NCI-H1092 (cell line): ENCODE data around the gene PHACTR3.

Experiments
- DNase-seq: peaks from one replicate; lab custom pipeline; 2025; lab: John Stamatoyannopoulos, UW

Gene PHACTR3

GRCh38 chr20:59646487-59646886, 42.1 kb downstream of the PHACTR3 start:
- DNase-seq: no peak

GRCh38 chr20:59647271-59647670, 42.9 kb downstream of the PHACTR3 start:
- DNase-seq: no peak

- no peak for DNase-seq
These were observed 44.2 kb downstream of the PHACTR3 start for GRCh38 chr20:59648466-59649070.

- no peak for DNase-seq
These were observed 46.1 kb downstream of the PHACTR3 start for GRCh38 chr20:59650418-59650817.

- DNase-seq: no peak
These were observed 48.0 kb downstream of the PHACTR3 start for GRCh38 chr20:59652381-59652780.

GRCh38 chr20:59656417-59656816, 52.1 kb downstream of the PHACTR3 start:
- DNase-seq: no peak

GRCh38 chr20:59657459-59658046, 53.2 kb downstream of the PHACTR3 start:
- no peak for DNase-seq

GRCh38 chr20:59660471-59660870, 56.1 kb downstream of the PHACTR3 start:
- DNase-seq: no peak

GRCh38 chr20:59661153-59661552, 56.8 kb downstream of the PHACTR3 start:
- no peak for DNase-seq

- no peak for DNase-seq
These were observed 57.3 kb downstream of the PHACTR3 start for GRCh38 chr20:59661621-59662020.

- no peak for DNase-seq
These were observed 57.8 kb downstream of the PHACTR3 start for GRCh38 chr20:59662161-59662560.

GRCh38 chr20:59662856-59663512, 58.6 kb downstream of the PHACTR3 start:
- no peak for DNase-seq

- DNase-seq: no peak
These were observed 59.2 kb downstream of the PHACTR3 start for GRCh38 chr20:59663513-59664060.

GRCh38 chr20:59664421-59664941, 60.1 kb downstream of the PHACTR3 start:
- no peak for DNase-seq

- DNase-seq: no peak
These were observed 61.6 kb downstream of the PHACTR3 start for GRCh38 chr20:59665656-59666555.

- DNase-seq: no peak
These were observed 62.2 kb downstream of the PHACTR3 start for GRCh38 chr20:59666586-59666985.

- no peak for DNase-seq
These were observed 62.8 kb downstream of the PHACTR3 start for GRCh38 chr20:59667131-59667530.

GRCh38 chr20:59667981-59668515, 63.7 kb downstream of the PHACTR3 start:
- no peak for DNase-seq

GRCh38 chr20:59668926-59669850, 64.8 kb downstream of the PHACTR3 start:
- DNase-seq: no peak

GRCh38 chr20:59670786-59671492, 66.6 kb downstream of the PHACTR3 start:
- no peak for DNase-seq
